Measurements from ENCODE around the gene BLCAP. TPM values are rescaled to one million over a fixed set of nuclear protein-coding genes. Genes with fewer than 3 reads are reported as not detected.

BLCAP gene
- total and polyA plus RNA-seq, 2 of the 4 experiments (the other 2 are of a cell fraction) = 17.7 to 67.3 TPM

DNA sequence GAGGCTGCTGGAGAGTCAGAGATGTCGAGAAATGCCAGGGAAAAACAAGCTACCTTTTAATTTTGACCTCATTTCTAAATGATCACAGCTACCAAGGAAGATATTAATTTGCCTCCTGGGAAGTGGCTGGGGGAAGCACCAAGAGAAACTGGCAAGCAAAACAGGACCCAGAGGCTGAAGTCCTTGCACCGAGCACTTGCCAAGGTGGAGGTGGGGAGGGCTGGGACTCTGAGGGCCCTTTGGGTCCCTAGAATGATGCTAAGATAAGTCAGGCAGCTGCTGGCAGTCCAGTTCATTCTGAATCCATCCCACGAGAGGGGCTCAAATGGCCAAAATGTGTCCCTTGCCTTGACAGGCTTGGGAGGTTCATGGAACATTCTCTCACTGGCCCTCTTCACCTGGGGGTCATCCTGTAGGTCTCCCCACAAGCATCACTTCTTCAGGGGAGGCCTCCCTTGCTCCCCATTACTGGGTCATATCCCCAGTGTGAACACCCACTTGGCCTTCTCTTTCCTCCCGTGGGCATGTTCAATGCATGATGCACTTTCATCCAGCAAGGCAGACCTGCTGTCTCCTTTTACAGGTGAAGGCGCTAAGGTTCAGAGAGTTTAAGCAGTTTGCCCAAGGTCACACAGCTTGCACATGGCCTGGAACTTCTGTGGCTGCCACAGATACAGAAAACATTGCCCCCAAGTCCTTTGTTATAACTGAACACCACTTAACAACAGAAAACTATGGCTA lies 39.1 kb upstream of the BLCAP start:
- POLR2A ChIA-PET (ENCODE audit: unreplicated experiment) = no interaction called here
- Histone ChIP-seq H3K23ac (ENCODE audit: low read depth, low read length) (no peak overlapping the region), H2AFZ (replicated peaks; ENCODE audit: low read length, poor library complexity) (no peak overlapping the region), H3K9me1 (ENCODE audit: insufficient read depth, low read length) (no peaks in the 10 kb centered on the region), H3K79me1 (ENCODE audit: low read depth in 1 of 2, low read length in 2 of 2) (no peaks in the 10 kb centered on the region), H4K8ac (ENCODE audit: low read depth in 2 of 2, low read length in 2 of 2) (no peak overlapping the region), H4K5ac (ENCODE audit: low read depth, low read length) (no peak overlapping the region), H2BK20ac (ENCODE audit: low read depth, low read length) (no peak overlapping the region), H2BK5ac (ENCODE audit: low read depth, low read length, poor library complexity, severe bottlenecking) (no peak overlapping the region), H3K14ac (replicated peaks; ENCODE audit: low read depth, low read length) (no peak overlapping the region), H3K27ac (ENCODE audit: insufficient read depth, low read length) (no peak overlapping the region), H3K4me1 (ENCODE audit: control insufficient read depth, insufficient read depth, low read length) (no peaks in the 10 kb centered on the region; the same call in 1 of the 2 replicates), H2BK15ac (ENCODE audit: low read depth, low read length) (no peak overlapping the region), H3K56ac (ENCODE audit: extremely low read depth, insufficient read depth, low read length) (no peak overlapping the region), H4K20me1 (ENCODE audit: insufficient read depth, low read length) (peaks cover 7% of the 10 kb centered on the region; the same call in 1 of the 2 replicates), H3K27me3 (ENCODE audit: control insufficient read depth, insufficient read depth, low read length) (peaks cover 55% of the 10 kb centered on the region), H3K36me3 (ENCODE audit: control insufficient read depth, insufficient read depth, low read length) (no peaks in the 10 kb centered on the region), H3K4ac (ENCODE audit: low read depth, low read length) (no peak overlapping the region), H3K9me3 (ENCODE audit: control insufficient read depth, insufficient read depth, low read length) (no peaks in the 10 kb centered on the region), H2AK9ac (replicated peaks; ENCODE audit: low read depth, low read length, poor library complexity) (no peak overlapping the region), H2AK5ac (ENCODE audit: low read depth, low read length) (no peak overlapping the region), H3K9ac (ENCODE audit: low read depth, low read length) (no peak overlapping the region), H3K18ac (ENCODE audit: low read depth, low read length) (no peak overlapping the region), H4K91ac (ENCODE audit: insufficient read depth, low read depth, low read length) (no peak overlapping the region), H3K4me3 (ENCODE audit: insufficient read depth, low read depth, low read length) (no peak overlapping the region), H2BK120ac (ENCODE audit: low read depth, low read length) (no peak overlapping the region), H3K4me2 (ENCODE audit: low read depth, low read length) (no peak overlapping the region)
- ATAC-seq (ENCODE audit: low read depth) (no peak), DNase-seq (no peak)
- dilution Hi-C loops (cut with HindIII; ENCODE audit: low sequenced_read_pairs, unreplicated experiment) (no loop called here), in situ Hi-C loops (cut with MboI; ENCODE audit: low sequenced_read_pairs) (loop anchor here (5.0 to 10.0 kb wide), 3 partner anchors 426 to 658 kb away; no protein-coding TSS in a partner anchor), intact Hi-C loops (cut with micrococcal nuclease) (loop anchor here (2.0 kb wide), 1 partner anchor 842 kb away; no protein-coding TSS in a partner anchor)
- no TSS peak for BruUV-seq (replicated peaks)
- 70% methylated on average over 2 of the region's 5 CpGs; no CpG with 5 or more reads in 1 of the 2 experiments for WGBS, 2 experiments (ENCODE audit: extremely low coverage in 2 of 2, insufficient read length in 1 of 2)
- CTCF ChIA-PET = interaction anchor here (1.3 kb wide), 1 partner anchor 654 kb away, joined by 3 read pairs; no protein-coding TSS in a partner anchor
- no peak for TF ChIP-seq CEBPB (IDR thresholded peaks at IDR 0.05; ENCODE audit: low read depth, low read length)
- TF ChIP-seq NFE2L2 (IDR thresholded peaks at IDR 0.05; ENCODE audit: low read depth, low read length) = no peak
- no peak for TF ChIP-seq MAZ (IDR thresholded peaks at IDR 0.05; ENCODE audit: borderline replicate concordance, low read depth, low read length)
- no peak for TF ChIP-seq RAD21 (IDR thresholded peaks at IDR 0.05; ENCODE audit: low read length)
